Keratinocyte (primary cell): ENCODE measurements around the gene SPTBN5. TPM values are rescaled to one million over a fixed set of nuclear protein-coding genes. Genes with fewer than 3 reads are reported as not detected.

ENCODE experiments used
- DNase-seq: peaks from one replicate; pipeline ENCODE4 v3.0.0-alpha.2; 2011; ENCODE audit warnings: low read depth, missing footprints, low spot score
- FAIRE-seq: peaks from 2 replicates; lab custom pipeline; 2011; peaks lifted over from hg19 to GRCh38; lab: Jason Lieb, UNC
- H2AFZ ChIP-seq: 2 replicates; pipeline ENCODE4 v1.6.0; 2012; ENCODE audit warnings: low read length, control low read depth, inconsistent platforms; ENCODE audit not compliant: control insufficient read depth
- H3K27ac ChIP-seq: 2 replicates; pipeline ENCODE4 v1.5.1; 2011; ENCODE audit warnings: low read length; ENCODE audit not compliant: control insufficient read depth, insufficient read depth
- H3K27me3 ChIP-seq: 3 replicates; pipeline ENCODE4 v1.6.0; 2011; ENCODE audit warnings: low read length; ENCODE audit not compliant: control insufficient read depth, insufficient read depth; ENCODE audit errors: extremely low read depth
- H3K36me3 ChIP-seq, 2 experiments: 2 replicates in 1 of 2; 3 replicates in 1 of 2; pipeline ENCODE4 v1.5.1; 2011; ENCODE audit warnings: low read length in 2 of 2, mild to moderate bottlenecking in 1 of 2; ENCODE audit not compliant: control insufficient read depth in 2 of 2, insufficient read depth in 2 of 2; ENCODE audit errors: extremely low read depth in 1 of 2
- H3K4me1 ChIP-seq: 3 replicates; pipeline ENCODE4 v1.5.1; 2011; ENCODE audit warnings: low read length; ENCODE audit not compliant: control insufficient read depth, insufficient read depth; ENCODE audit errors: extremely low read depth
- H3K4me2 ChIP-seq: 3 replicates; pipeline ENCODE4 v1.6.0; 2011; ENCODE audit warnings: low read depth, low read length; ENCODE audit not compliant: control insufficient read depth, insufficient read depth; ENCODE audit errors: extremely low read depth
- H3K4me3 ChIP-seq, 3 experiments: fragments of 200-600 bp in 1 of 3; sonication (generic) in 1 of 3; 2 replicates in 2 of 3; 3 replicates in 1 of 3; pipeline ENCODE4 v1.5.1; 2011 to 2016; ENCODE audit warnings: low read length in 3 of 3, mild to moderate bottlenecking in 3 of 3, control low read depth in 2 of 3, inconsistent platforms in 1 of 3, low read depth in 1 of 3, mixed read lengths in 1 of 3, mixed run types in 1 of 3, moderate library complexity in 1 of 3; ENCODE audit not compliant: control insufficient read depth in 2 of 3, insufficient read depth in 2 of 3; ENCODE audit errors: extremely low read depth in 1 of 3
- H3K79me2 ChIP-seq: 2 replicates; pipeline ENCODE4 v1.6.0; 2012; ENCODE audit warnings: low read length; ENCODE audit not compliant: control insufficient read depth, insufficient read depth
- H3K9ac ChIP-seq: 3 replicates; pipeline ENCODE4 v1.6.0; 2011; ENCODE audit warnings: low read length; ENCODE audit not compliant: control insufficient read depth, insufficient read depth; ENCODE audit errors: extremely low read depth
- H3K9me1 ChIP-seq: 3 replicates; pipeline ENCODE4 v1.6.0; 2011; ENCODE audit warnings: low read length; ENCODE audit not compliant: control insufficient read depth, insufficient read depth; ENCODE audit errors: extremely low read depth
- H3K9me3 ChIP-seq: 2 replicates; pipeline ENCODE4 v1.5.1; 2012; ENCODE audit warnings: low read depth, low read length; ENCODE audit not compliant: control insufficient read depth
- H4K20me1 ChIP-seq: 3 replicates; pipeline ENCODE4 v1.6.0; 2011; ENCODE audit warnings: low read length; ENCODE audit not compliant: control insufficient read depth, insufficient read depth; ENCODE audit errors: extremely low read depth
- EZH2 ChIP-seq: IDR thresholded peaks from one replicate; pipeline ENCODE4 v1.6.1; 2012; ENCODE audit warnings: inconsistent platforms, mild to moderate bottlenecking, low read length, moderate library complexity
- dilution Hi-C: fragments of 300-500 bp; cut with MboI; formaldehyde crosslinking; loops from one replicate; pipeline ENCODE4 v1.7.0; 2020; ENCODE audit warnings: low sequenced_read_pairs; ENCODE audit not compliant: extremely low pct_ligation_motif_present
- polyA plus RNA-seq, 5 experiments: library from polyadenylated mRNA; depleted of rRNA in 3 of 5; stranded (reverse) in 3 of 5; stranded (forward) in 1 of 5; unstranded in 1 of 5; fragments of >200 nt; gene quantifications; 1 replicate in 1 of 5; 2 replicates in 3 of 5; 3 replicates in 1 of 5; pipeline versions ENCODE4 v1.2.1 to v1.2.3, GENCODE V29; 2011 to 2012; ENCODE audit warnings: missing spikeins in 2 of 5, low read depth in 1 of 5, low replicate concordance in 1 of 5
- TF ChIP-seq, protein P1 (sequence below), 3 experiments: IDR thresholded peaks in 1 of 3; conservative IDR thresholded peaks in 1 of 3; optimal IDR thresholded peaks in 1 of 3; 2 replicates in 2 of 3; 3 replicates in 1 of 3; pipeline versions ENCODE3 to v1.5.1; 2011; ENCODE audit warnings: low read length in 3 of 3, mild to moderate bottlenecking in 3 of 3, moderate library complexity in 2 of 3, control low read depth in 1 of 3, inconsistent platforms in 1 of 3; ENCODE audit not compliant: insufficient read depth in 2 of 3; ENCODE audit errors: extremely low read depth in 1 of 3

SPTBN5 gene
- polyA plus RNA-seq, 1 donor (not counting 4 experiments of a cell fraction or from before 2014, with no cell fraction given) = 0.66 TPM

DNA sequence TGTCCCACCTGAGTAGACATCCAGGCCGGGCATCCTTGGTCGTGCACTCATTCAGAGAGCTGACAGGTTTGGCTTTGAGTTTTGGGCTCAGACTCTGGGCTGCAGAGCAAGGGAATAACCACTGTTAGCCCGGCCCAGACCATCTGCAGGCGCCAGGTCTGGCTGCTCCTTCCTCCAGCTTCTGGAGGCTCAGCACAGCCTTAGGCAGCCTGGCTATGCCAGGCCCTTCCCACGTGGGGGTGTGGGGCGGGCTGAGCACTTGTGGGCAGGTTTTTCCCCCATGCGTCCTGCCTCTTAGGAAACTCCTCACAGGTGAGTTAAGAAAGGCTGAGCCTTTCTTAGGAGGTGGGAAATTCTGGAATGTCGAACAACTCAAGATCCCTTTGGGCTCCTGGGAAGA lies 44.0 kb downstream of the SPTBN5 start:
- no peak for DNase-seq
- no peaks in the 10 kb centered on the region for H4K20me1 ChIP-seq
- peak overlapping the region; percentile 29 for H3K4me2 ChIP-seq
- H3K4me1 ChIP-seq = peaks cover 22% of the 10 kb centered on the region
- peak; percentile 73 for FAIRE-seq
- no peak overlapping the region for H3K27ac ChIP-seq
- TF ChIP-seq EZH2 = no peak
- TF ChIP-seq, protein P1, sequence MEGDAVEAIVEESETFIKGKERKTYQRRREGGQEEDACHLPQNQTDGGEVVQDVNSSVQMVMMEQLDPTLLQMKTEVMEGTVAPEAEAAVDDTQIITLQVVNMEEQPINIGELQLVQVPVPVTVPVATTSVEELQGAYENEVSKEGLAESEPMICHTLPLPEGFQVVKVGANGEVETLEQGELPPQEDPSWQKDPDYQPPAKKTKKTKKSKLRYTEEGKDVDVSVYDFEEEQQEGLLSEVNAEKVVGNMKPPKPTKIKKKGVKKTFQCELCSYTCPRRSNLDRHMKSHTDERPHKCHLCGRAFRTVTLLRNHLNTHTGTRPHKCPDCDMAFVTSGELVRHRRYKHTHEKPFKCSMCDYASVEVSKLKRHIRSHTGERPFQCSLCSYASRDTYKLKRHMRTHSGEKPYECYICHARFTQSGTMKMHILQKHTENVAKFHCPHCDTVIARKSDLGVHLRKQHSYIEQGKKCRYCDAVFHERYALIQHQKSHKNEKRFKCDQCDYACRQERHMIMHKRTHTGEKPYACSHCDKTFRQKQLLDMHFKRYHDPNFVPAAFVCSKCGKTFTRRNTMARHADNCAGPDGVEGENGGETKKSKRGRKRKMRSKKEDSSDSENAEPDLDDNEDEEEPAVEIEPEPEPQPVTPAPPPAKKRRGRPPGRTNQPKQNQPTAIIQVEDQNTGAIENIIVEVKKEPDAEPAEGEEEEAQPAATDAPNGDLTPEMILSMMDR (optimal IDR thresholded peaks at IDR 0.05 in 1 of 3, IDR thresholded peaks at IDR 0.05 in 1 of 3, conservative IDR thresholded peaks at IDR 0.05 in 1 of 3; ENCODE audit: extremely low read depth in 1 of 3, insufficient read depth in 2 of 3, low read length in 3 of 3) = no peak
- dilution Hi-C loops = no loop called here
- no peaks in the 10 kb centered on the region for H3K9me3 ChIP-seq
- no peak overlapping the region for H3K9ac ChIP-seq
- peaks cover 11% of the 10 kb centered on the region for H3K27me3 ChIP-seq
- no peaks in the 10 kb centered on the region for H3K9me1 ChIP-seq
- peaks cover 17 to 20% of the 10 kb centered on the region in 2 experiments for H3K36me3 ChIP-seq
- no peak overlapping the region for H3K4me3 ChIP-seq
- no peak overlapping the region for H2AFZ ChIP-seq
- no peaks in the 10 kb centered on the region for H3K79me2 ChIP-seq

DNA sequence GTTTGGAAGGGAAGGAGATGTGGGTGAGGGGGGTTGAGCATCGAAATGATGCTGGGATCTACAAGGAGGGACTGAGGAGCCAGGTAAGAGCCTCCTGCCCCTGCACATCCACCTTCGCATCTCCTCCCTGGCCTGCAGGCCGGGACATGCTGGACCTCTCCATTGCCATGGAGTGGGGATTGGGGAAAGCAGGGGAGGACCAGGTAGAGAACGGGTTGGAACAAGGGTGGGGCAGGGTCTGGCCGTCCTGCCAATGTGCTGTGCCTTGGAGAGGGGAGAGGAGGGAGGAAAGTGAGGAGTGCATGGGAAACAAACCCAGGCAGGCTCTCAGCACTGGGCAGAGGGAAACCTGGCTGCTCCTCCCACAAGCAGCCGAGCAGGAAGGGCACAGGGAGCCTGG lies 44.6 kb downstream of the SPTBN5 start:
- Histone ChIP-seq H3K9me1 (no peaks in the 10 kb centered on the region), H2AFZ (no peak overlapping the region), H3K4me3 (no peak overlapping the region), H3K36me3 (peaks cover 19 to 24% of the 10 kb centered on the region in 2 experiments), H3K4me1 (peaks cover 22% of the 10 kb centered on the region), H3K4me2 (peak overlapping the region; percentile 39), H3K79me2 (no peaks in the 10 kb centered on the region), H3K27ac (no peak overlapping the region), H4K20me1 (no peaks in the 10 kb centered on the region), H3K9ac (no peak overlapping the region), H3K9me3 (no peaks in the 10 kb centered on the region), H3K27me3 (peaks cover 11% of the 10 kb centered on the region)
- FAIRE-seq (peak; percentile 86), DNase-seq (no peak)
- dilution Hi-C loops = no loop called here
- TF ChIP-seq, protein P1 (optimal IDR thresholded peaks at IDR 0.05 in 1 of 3, IDR thresholded peaks at IDR 0.05 in 1 of 3, conservative IDR thresholded peaks at IDR 0.05 in 1 of 3; ENCODE audit: extremely low read depth in 1 of 3, insufficient read depth in 2 of 3, low read length in 3 of 3) = no peak
- no peak for TF ChIP-seq EZH2
